DMS 273 treated with DMSO at 0.1 percent for 48 hours (cell line): Measurements from ENCODE around the gene LPP.

ENCODE experiments used
- DNase-seq: peaks from one replicate; lab custom pipeline; 2025; lab: John Stamatoyannopoulos, UW

Gene LPP

DNA sequence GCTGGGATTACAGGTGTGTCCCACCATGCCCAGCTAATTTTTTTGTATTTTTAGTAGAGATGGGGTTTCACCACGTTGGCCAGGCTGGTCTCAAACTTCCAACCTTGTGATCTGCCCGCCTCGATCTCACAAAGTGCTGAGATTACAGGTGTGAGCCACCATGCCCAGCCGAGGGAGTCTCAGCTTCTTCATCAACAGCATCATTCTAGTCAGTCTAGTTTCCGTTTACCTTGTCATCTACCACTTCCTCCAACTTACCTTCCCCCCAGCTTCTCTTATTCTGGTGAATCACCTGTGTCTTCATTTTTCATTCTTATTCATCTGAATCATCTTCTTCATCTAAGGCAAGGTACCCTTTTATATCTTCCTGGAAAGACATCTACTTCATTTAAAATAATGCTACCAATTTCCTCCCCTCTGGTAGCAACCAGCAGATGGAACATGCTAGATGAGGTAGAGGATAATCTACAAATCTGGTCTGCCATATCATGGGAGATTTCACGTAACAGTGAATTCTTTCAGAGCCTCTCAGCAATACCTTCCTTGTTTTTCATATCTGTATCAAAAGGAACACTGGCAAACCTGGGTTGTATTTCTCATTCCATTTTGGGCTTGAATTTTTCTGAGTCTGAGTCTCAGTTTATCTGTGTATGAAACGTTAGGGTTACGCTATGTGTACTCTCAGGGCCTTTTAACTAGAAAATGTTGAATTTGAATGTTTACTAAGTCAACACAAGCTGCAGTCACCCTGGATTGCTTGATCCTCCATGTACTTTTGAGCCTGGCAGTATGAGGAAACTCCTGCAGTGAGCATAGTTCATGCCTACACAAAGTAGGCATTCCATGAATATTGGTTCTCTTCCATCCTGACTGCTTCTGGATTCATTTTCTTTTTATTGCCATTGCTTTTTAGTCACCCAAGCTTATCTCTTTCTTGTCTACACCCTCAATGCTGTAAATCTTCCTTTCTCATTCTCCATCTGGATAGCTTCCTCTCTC, 16.8 kb downstream of the LPP start:
- DNase-seq = no peak

DNA sequence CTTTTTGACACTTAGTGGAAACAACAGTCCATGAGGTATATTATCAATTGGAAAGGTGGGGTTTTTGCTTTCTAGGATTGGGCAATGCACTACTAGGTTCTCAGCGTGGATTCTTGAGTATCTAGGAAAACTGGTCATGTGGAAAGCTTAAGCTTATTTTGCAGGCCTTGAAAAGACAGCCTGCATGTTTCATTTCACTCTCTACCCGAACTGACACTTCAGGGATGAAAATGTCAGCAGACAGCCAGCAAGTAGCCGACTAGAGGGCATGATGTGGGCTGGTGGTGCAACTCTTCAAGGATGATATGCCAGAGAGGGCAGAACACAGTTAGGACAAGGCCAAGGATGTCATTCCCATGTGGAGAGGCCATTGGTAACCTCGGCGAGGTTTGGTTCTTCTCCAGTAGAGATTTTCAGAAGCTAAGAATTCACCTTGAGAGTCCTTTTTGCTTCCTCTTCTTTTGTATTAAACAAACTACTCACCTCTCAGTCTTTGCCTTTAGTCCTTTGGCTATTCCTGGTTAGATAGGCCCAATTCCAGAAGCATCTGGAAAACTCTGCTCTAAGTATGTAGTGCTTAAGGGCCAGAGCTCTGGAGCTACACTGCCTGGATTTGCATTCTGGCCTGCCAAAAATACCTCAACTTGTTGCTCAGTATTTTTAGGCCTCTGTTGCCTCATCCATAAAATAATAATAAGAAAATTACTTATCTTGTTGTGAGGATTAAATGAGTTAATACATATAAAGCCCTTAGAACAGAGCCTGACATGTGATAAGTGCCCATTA, 17.9 kb downstream of the LPP start:
- no peak for DNase-seq

- no peak for DNase-seq
Observed at GRCh38 chr3:188174317-188175044, 20.5 kb downstream of the LPP start.

GRCh38 chr3:188176476-188176875, 22.5 kb downstream of the LPP start:
- no peak for DNase-seq

GRCh38 chr3:188176884-188177283, 22.9 kb downstream of the LPP start:
- DNase-seq = no peak

GRCh38 chr3:188177721-188178120, 23.8 kb downstream of the LPP start:
- DNase-seq = no peak

GRCh38 chr3:188178293-188178936, 24.5 kb downstream of the LPP start:
- no peak for DNase-seq

GRCh38 chr3:188179006-188179966, 25.3 kb downstream of the LPP start:
- no peak for DNase-seq

- DNase-seq = no peak
Observed at GRCh38 chr3:188180114-188180513, 26.2 kb downstream of the LPP start.

DNA sequence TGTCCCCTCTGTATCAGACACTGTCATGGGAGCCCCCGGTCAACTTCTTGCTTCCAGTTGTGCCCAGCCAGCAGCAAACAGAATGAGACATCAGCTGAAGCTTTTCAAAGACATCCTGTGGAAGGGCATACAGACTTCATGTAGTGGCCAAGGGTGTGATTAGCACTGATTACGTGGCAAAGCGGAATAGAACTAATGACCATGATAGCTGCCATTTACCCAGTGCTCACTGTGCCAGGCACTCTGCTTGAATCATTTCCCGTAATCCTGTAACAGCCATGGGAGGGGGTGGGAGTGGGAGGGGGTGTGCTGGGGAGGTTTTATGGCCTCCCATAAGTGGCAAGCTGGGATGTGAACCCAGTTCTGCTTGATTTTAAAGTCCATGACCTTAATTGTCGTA, 29.5 kb downstream of the LPP start:
- no peak for DNase-seq

- DNase-seq = no peak
Observed at GRCh38 chr3:188184160-188184559, 30.2 kb downstream of the LPP start.

GRCh38 chr3:188184649-188185048, 30.7 kb downstream of the LPP start:
- no peak for DNase-seq

DNA sequence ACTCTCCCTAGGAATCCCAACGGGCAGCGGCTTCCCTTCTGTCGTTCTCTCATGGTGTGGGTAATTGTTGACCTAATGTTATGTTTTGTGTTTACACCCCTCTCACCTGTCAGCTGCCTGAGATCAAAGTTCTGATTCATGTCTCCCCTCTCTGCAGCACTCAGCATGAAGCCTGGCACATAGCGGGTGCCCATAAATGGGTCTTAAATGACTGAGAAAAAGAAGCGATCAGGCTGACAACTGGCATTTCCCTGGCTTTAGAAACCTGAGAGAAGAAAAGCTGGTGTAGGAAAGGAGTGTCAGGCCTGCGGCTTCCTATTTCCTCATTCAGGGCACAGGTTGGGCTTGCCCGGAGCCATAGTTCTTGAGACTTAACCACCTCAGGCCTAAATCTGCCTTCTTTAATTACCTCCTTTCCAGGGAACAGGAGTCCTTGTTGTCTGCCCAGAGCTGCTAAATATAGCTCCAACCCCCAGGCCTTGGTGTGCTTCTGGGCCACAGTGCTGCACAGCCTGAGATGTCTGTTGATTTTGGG, 31.8 kb downstream of the LPP start:
- DNase-seq = no peak

GRCh38 chr3:188187053-188187452, 33.1 kb downstream of the LPP start:
- no peak for DNase-seq

GRCh38 chr3:188188911-188189310, 35.0 kb downstream of the LPP start:
- no peak for DNase-seq

DNA sequence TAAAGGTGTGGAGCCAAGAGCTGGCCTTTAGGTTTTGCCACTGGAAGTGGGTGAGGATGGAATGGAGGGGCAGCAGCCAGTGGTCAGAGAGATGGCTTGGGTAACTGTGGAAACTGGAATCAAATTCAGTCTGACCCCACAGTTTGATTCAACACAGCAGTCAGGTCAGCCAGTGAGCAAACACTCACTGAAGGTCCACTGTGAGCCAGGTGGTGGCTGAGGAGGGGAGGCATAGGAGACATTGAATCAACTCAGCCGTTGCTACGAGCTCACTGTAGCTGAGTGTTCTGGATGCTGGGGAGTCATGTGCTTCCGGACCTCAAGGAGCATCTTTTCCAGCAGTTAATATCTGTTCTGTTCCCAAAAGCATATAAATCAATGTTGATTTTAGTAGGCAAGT, 37.5 kb downstream of the LPP start:
- no peak for DNase-seq

DNA sequence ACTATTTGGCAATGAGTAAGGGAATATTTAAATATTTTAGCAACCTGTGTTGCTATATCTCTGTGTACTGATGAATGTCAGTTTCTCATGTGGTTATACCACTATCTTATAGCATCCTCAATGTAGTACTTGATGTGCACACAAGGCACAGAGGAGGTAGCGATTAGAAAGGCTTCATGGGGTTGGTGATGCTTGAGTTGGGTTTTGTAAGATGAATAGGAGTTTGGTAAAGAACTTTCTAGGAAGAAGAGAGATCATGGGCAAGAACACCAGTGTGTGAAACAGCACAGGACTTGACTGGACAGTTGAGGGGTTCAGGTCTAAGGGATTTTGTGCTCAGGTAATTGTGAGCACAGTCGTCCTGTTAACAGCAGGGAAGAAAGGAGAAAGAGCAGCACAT, 38.1 kb downstream of the LPP start:
- DNase-seq = no peak

DNA sequence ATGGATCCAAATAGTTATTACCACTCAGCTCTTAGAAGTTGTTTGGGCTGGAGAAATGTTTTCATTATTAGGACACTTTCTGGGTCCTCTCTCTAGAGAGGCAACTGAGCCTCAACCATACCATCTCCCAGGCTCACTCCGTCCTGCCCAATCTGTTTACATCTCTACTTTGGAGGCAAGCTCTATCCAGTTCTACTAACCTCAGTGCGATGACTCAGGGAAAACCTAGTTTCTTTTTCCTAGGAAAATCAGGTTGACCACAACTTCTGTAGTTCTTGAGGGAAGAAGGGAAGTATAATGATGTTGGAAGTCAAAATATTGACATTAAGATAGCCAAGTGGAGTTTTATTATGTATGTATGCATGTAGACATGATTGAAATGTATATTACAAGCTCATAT, 40.4 kb downstream of the LPP start:
- no peak for DNase-seq

- DNase-seq = no peak
Observed at GRCh38 chr3:188196232-188196990, 42.5 kb downstream of the LPP start.

DNA sequence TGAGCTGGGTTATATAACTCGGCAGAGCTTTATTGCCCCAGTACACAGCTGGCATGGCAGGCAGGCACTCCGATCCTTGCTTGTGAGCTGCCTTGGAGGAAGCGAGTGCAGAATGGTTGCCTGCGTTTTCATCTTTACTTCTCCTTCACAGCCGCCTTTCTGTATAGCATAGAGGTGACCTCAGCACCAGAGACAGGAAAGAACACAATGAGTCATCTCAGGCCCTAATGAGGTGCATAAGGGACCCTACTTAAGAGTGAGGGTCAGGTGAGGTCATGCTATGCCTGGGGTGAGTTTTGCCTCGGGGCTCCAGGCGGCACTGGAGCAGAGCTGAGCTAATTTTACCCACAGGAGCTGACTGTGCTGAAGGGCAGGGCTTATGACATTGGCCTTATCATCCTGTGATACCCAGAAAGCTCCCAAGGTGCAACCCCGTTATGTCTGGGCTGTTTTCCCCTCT, 43.5 kb downstream of the LPP start:
- no peak for DNase-seq
